Measurements from ENCODE around the gene SENP1.

DNA sequence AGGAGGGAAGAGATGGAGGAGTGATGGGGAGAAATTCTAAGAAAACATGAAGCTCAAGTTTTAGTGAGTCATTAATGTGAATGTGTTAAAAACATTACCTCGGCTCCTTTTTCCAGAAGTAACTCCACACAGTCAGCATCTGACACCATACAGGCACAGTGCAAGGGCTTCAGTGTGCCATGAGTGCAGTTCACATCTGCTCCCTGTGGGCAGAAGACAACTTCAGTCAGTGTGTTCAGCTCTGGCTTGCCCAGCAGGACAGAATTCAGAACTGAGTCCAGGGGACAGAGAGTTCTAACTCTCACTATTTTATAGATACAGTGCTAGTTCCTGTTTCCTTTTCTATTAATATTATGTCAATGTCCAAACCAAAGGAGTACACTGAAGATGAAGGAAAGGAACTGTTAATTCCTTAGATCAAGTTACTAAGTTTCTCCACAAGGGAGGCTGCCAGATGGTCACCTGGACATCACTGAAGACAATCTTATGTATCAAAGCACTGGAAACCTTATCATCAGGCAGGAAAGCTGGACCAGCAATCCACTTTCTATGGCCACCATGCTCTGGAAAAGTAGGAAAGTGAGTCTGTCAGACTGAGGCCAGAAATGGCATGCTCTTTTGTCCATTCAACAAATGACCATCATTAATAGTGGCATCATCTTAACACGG is 45.4 kb upstream of the SENP1 start:
- TF ChIP-seq, protein P1, sequence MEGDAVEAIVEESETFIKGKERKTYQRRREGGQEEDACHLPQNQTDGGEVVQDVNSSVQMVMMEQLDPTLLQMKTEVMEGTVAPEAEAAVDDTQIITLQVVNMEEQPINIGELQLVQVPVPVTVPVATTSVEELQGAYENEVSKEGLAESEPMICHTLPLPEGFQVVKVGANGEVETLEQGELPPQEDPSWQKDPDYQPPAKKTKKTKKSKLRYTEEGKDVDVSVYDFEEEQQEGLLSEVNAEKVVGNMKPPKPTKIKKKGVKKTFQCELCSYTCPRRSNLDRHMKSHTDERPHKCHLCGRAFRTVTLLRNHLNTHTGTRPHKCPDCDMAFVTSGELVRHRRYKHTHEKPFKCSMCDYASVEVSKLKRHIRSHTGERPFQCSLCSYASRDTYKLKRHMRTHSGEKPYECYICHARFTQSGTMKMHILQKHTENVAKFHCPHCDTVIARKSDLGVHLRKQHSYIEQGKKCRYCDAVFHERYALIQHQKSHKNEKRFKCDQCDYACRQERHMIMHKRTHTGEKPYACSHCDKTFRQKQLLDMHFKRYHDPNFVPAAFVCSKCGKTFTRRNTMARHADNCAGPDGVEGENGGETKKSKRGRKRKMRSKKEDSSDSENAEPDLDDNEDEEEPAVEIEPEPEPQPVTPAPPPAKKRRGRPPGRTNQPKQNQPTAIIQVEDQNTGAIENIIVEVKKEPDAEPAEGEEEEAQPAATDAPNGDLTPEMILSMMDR (conservative IDR thresholded peaks at IDR 0.05; ENCODE audit: low read depth in 2 of 2) = no peak
- no peak for TF ChIP-seq JUNB (IDR thresholded peaks at IDR 0.05; ENCODE audit: unreplicated experiment)
- TF ChIP-seq EZH2 (IDR thresholded peaks at IDR 0.05; ENCODE audit: low read depth, unreplicated experiment) = no peak
- TF ChIP-seq POLR2AphosphoS5 (IDR thresholded peaks at IDR 0.05; ENCODE audit: low read depth) = no peak
- TF ChIP-seq CREB1 (CRISPR knock-in tag; IDR thresholded peaks at IDR 0.05; ENCODE audit: low read depth) = no peak
- TF ChIP-seq, protein P2, sequence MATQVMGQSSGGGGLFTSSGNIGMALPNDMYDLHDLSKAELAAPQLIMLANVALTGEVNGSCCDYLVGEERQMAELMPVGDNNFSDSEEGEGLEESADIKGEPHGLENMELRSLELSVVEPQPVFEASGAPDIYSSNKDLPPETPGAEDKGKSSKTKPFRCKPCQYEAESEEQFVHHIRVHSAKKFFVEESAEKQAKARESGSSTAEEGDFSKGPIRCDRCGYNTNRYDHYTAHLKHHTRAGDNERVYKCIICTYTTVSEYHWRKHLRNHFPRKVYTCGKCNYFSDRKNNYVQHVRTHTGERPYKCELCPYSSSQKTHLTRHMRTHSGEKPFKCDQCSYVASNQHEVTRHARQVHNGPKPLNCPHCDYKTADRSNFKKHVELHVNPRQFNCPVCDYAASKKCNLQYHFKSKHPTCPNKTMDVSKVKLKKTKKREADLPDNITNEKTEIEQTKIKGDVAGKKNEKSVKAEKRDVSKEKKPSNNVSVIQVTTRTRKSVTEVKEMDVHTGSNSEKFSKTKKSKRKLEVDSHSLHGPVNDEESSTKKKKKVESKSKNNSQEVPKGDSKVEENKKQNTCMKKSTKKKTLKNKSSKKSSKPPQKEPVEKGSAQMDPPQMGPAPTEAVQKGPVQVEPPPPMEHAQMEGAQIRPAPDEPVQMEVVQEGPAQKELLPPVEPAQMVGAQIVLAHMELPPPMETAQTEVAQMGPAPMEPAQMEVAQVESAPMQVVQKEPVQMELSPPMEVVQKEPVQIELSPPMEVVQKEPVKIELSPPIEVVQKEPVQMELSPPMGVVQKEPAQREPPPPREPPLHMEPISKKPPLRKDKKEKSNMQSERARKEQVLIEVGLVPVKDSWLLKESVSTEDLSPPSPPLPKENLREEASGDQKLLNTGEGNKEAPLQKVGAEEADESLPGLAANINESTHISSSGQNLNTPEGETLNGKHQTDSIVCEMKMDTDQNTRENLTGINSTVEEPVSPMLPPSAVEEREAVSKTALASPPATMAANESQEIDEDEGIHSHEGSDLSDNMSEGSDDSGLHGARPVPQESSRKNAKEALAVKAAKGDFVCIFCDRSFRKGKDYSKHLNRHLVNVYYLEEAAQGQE (IDR thresholded peaks at IDR 0.05; ENCODE audit: unreplicated experiment) = no peak
